Liver (tissue), 3 donors: ENCODE measurements around the gene ACIN1.

Source experiments
- EGR1 ChIP-seq, 2 donors: IDR thresholded peaks; 2 replicates each; pipeline ENCODE4 v1.6.1; 2016 to 2018; ENCODE audit warnings: antibody characterized with exemption in 2 of 2, low read depth in 2 of 2
- GABPA ChIP-seq, 2 donors: IDR thresholded peaks in 1 of 2; conservative IDR thresholded peaks in 1 of 2; 2 replicates each; pipeline ENCODE4 v1.6.1; 2016; ENCODE audit warnings: antibody characterized with exemption in 2 of 2, mild to moderate bottlenecking in 1 of 2, moderate library complexity in 1 of 2
- JUND ChIP-seq, 2 donors: IDR thresholded peaks; 2 replicates each; pipeline ENCODE4 v1.6.1; 2016; ENCODE audit warnings: antibody characterized with exemption in 2 of 2
- RAD21 ChIP-seq, 2 donors: IDR thresholded peaks; 2 replicates each; pipeline ENCODE4 v1.6.1; 2016; ENCODE audit warnings: antibody characterized with exemption in 2 of 2, mild to moderate bottlenecking in 2 of 2
- RXRA ChIP-seq, 2 donors: IDR thresholded peaks; 2 replicates each; pipeline ENCODE4 v1.6.1; 2017 to 2018; ENCODE audit warnings: antibody characterized with exemption in 2 of 2, mild to moderate bottlenecking in 1 of 2
- TAF1 ChIP-seq: conservative IDR thresholded peaks from 2 replicates; pipeline ENCODE4 v1.6.1; 2016; ENCODE audit warnings: antibody characterized with exemption, mild to moderate bottlenecking
- YY1 ChIP-seq: IDR thresholded peaks from 2 replicates; pipeline ENCODE4 v1.6.1; 2016; ENCODE audit warnings: antibody characterized with exemption, mild to moderate bottlenecking
- TF ChIP-seq, protein P1 (sequence below): fragments of 150-350 bp; IDR thresholded peaks from 2 replicates; pipeline ENCODE4 v1.5.1; 2017; ENCODE audit warnings: improper control_type of control experiment, low read depth, low read length; ENCODE audit not compliant: missing input control
- TF ChIP-seq, protein P2 (sequence below): IDR thresholded peaks from 2 replicates; pipeline ENCODE4 v1.6.1; 2016; ENCODE audit warnings: antibody characterized with exemption
- TF ChIP-seq, protein P3 (sequence below): IDR thresholded peaks from 2 replicates; pipeline ENCODE4 v1.6.1; 2016; ENCODE audit warnings: antibody characterized with exemption
- TF ChIP-seq, protein P4 (sequence below): IDR thresholded peaks from 2 replicates; pipeline ENCODE4 v1.6.1; 2016; ENCODE audit warnings: antibody characterized with exemption, mild to moderate bottlenecking
- donor health status: healthy.
- donor health status: healthy.

DNA sequence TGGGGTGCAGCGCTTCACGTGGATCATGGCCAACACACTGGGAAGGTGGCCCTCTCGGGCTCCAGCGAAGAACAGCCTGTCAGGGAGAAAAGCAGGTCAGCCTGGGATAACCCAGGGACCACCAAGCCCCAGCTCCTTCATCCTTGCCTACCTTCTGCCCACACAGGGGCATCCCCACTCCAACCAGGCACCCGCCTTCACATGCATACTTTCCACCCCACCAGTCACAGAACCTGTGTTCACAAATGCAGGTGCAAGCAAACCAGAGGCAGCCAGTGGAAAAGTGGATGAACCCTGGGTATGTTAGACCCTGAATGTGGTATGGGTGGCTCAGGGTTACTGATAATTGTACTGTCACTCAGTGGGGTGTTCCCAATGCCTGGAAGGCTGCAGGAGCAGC, 36.5 kb upstream of the ACIN1 start:
- TF ChIP-seq, protein P1, sequence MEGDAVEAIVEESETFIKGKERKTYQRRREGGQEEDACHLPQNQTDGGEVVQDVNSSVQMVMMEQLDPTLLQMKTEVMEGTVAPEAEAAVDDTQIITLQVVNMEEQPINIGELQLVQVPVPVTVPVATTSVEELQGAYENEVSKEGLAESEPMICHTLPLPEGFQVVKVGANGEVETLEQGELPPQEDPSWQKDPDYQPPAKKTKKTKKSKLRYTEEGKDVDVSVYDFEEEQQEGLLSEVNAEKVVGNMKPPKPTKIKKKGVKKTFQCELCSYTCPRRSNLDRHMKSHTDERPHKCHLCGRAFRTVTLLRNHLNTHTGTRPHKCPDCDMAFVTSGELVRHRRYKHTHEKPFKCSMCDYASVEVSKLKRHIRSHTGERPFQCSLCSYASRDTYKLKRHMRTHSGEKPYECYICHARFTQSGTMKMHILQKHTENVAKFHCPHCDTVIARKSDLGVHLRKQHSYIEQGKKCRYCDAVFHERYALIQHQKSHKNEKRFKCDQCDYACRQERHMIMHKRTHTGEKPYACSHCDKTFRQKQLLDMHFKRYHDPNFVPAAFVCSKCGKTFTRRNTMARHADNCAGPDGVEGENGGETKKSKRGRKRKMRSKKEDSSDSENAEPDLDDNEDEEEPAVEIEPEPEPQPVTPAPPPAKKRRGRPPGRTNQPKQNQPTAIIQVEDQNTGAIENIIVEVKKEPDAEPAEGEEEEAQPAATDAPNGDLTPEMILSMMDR = no peak
- TF ChIP-seq, protein P2, sequence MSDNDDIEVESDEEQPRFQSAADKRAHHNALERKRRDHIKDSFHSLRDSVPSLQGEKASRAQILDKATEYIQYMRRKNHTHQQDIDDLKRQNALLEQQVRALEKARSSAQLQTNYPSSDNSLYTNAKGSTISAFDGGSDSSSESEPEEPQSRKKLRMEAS = no peak
- TF ChIP-seq, protein P3, sequence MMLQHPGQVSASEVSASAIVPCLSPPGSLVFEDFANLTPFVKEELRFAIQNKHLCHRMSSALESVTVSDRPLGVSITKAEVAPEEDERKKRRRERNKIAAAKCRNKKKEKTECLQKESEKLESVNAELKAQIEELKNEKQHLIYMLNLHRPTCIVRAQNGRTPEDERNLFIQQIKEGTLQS = no peak
- no peak for TF ChIP-seq RAD21 (IDR thresholded peaks at IDR 0.05)
- no peak for TF ChIP-seq GABPA (IDR thresholded peaks at IDR 0.05 in 1 of 2, conservative IDR thresholded peaks at IDR 0.05 in 1 of 2)
- TF ChIP-seq TAF1 = no peak
- no peak for TF ChIP-seq JUND (IDR thresholded peaks at IDR 0.05)
- no peak for TF ChIP-seq YY1
- no peak for TF ChIP-seq EGR1 (IDR thresholded peaks at IDR 0.05; ENCODE audit: low read depth in 2 of 2)
- TF ChIP-seq, protein P4, sequence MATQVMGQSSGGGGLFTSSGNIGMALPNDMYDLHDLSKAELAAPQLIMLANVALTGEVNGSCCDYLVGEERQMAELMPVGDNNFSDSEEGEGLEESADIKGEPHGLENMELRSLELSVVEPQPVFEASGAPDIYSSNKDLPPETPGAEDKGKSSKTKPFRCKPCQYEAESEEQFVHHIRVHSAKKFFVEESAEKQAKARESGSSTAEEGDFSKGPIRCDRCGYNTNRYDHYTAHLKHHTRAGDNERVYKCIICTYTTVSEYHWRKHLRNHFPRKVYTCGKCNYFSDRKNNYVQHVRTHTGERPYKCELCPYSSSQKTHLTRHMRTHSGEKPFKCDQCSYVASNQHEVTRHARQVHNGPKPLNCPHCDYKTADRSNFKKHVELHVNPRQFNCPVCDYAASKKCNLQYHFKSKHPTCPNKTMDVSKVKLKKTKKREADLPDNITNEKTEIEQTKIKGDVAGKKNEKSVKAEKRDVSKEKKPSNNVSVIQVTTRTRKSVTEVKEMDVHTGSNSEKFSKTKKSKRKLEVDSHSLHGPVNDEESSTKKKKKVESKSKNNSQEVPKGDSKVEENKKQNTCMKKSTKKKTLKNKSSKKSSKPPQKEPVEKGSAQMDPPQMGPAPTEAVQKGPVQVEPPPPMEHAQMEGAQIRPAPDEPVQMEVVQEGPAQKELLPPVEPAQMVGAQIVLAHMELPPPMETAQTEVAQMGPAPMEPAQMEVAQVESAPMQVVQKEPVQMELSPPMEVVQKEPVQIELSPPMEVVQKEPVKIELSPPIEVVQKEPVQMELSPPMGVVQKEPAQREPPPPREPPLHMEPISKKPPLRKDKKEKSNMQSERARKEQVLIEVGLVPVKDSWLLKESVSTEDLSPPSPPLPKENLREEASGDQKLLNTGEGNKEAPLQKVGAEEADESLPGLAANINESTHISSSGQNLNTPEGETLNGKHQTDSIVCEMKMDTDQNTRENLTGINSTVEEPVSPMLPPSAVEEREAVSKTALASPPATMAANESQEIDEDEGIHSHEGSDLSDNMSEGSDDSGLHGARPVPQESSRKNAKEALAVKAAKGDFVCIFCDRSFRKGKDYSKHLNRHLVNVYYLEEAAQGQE = no peak
- no peak for TF ChIP-seq RXRA (IDR thresholded peaks at IDR 0.05)
